ELF-1 (cell line): ENCODE measurements around the gene PDE4B.

ENCODE experiments used
- DNase-seq: peaks from one replicate; pipeline ENCODE4 v3.0.0-alpha.2; 2016; ENCODE audit warnings: low read depth, low spot score

PDE4B gene

GRCh38 chr1:66357021-66357420 is 564.3 kb downstream of the PDE4B start:
- DNase-seq: no peak

- DNase-seq: no peak
These were observed 564.9 kb downstream of the PDE4B start for GRCh38 chr1:66357478-66358197.

GRCh38 chr1:66359269-66359668 is 566.6 kb downstream of the PDE4B start:
- DNase-seq: no peak

GRCh38 chr1:66359815-66360214 is 567.1 kb downstream of the PDE4B start:
- no peak for DNase-seq

- DNase-seq: no peak
These were observed 567.6 kb downstream of the PDE4B start for GRCh38 chr1:66360285-66360724.

- DNase-seq: no peak
These were observed 572.1 kb downstream of the PDE4B start for GRCh38 chr1:66364578-66365391.

GRCh38 chr1:66365635-66366034 is 572.9 kb downstream of the PDE4B start:
- no peak for DNase-seq

GRCh38 chr1:66366634-66367033 is 573.9 kb downstream of the PDE4B start:
- no peak for DNase-seq

GRCh38 chr1:66367369-66367768 is 574.7 kb downstream of the PDE4B start:
- DNase-seq: no peak

GRCh38 chr1:66368261-66368660 is 575.6 kb downstream of the PDE4B start:
- DNase-seq: no peak

GRCh38 chr1:66370462-66370971 is 577.8 kb downstream of the PDE4B start:
- DNase-seq: no peak

GRCh38 chr1:66371233-66372005 is 578.7 kb downstream of the PDE4B start:
- no peak for DNase-seq

- no peak for DNase-seq
These were observed 579.9 kb downstream of the PDE4B start for GRCh38 chr1:66372522-66373101.

- no peak for DNase-seq
These were observed 580.5 kb downstream of the PDE4B start for GRCh38 chr1:66373157-66373591.

- DNase-seq: no peak
These were observed 581.5 kb downstream of the PDE4B start for GRCh38 chr1:66374148-66374547.

- no peak for DNase-seq
These were observed 581.9 kb downstream of the PDE4B start for GRCh38 chr1:66374561-66375111.

GRCh38 chr1:66375125-66375524 is 582.4 kb downstream of the PDE4B start:
- no peak for DNase-seq

- no peak for DNase-seq
These were observed 587.9 kb downstream of the PDE4B start for GRCh38 chr1:66380452-66381212.

GRCh38 chr1:66381621-66382275 is 589.1 kb downstream of the PDE4B start:
- DNase-seq: no peak

- DNase-seq: no peak
These were observed 590.5 kb downstream of the PDE4B start for GRCh38 chr1:66383168-66383567.
